ENCODE measurements around the gene NTSR1. TPM values are rescaled to one million over a fixed set of nuclear protein-coding genes. Genes with fewer than 3 reads are reported as not detected.

Gene NTSR1
- total and polyA plus RNA-seq, 2 of the 8 experiments (the other 6 are each of a cell fraction or from before 2014, with no cell fraction given): 0.53 to 0.89 TPM

DNA sequence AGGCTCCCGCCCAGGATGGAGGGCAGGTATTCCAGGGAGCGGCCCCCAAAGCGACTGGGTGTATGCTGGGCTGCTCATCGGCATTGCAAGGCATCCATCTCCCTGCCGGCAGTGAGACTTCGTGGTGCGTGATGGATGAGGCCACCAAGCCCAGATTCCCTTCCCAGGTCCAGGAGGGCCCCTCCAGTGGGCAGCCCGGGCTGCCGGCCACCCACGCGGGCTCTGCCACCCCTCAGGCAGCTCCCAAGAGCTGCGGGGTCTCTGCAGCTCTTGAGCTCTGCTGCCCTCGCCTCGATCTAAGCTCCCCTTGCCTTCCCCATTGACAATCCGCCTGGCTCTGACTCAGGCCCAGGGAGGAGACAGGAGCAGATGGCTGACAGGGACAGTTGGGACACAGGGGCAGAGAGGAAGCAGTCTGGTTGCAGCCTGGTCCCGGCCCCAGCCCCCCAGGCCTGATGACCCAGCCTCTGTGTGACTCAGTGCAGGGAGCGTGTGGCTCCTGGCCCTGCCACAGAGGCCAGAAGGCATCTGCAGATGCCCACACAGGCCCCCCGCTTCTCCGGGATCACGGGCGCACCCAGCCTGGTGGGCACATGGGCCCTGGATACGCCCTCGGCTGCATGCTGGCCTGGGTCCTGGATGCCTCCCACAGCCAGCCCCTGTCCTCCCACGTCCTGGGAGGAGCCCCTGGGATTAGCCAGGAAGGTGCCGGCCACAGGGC, 33.3 kb upstream of the NTSR1 start (continued):
- TF ChIP-seq, protein P1, sequence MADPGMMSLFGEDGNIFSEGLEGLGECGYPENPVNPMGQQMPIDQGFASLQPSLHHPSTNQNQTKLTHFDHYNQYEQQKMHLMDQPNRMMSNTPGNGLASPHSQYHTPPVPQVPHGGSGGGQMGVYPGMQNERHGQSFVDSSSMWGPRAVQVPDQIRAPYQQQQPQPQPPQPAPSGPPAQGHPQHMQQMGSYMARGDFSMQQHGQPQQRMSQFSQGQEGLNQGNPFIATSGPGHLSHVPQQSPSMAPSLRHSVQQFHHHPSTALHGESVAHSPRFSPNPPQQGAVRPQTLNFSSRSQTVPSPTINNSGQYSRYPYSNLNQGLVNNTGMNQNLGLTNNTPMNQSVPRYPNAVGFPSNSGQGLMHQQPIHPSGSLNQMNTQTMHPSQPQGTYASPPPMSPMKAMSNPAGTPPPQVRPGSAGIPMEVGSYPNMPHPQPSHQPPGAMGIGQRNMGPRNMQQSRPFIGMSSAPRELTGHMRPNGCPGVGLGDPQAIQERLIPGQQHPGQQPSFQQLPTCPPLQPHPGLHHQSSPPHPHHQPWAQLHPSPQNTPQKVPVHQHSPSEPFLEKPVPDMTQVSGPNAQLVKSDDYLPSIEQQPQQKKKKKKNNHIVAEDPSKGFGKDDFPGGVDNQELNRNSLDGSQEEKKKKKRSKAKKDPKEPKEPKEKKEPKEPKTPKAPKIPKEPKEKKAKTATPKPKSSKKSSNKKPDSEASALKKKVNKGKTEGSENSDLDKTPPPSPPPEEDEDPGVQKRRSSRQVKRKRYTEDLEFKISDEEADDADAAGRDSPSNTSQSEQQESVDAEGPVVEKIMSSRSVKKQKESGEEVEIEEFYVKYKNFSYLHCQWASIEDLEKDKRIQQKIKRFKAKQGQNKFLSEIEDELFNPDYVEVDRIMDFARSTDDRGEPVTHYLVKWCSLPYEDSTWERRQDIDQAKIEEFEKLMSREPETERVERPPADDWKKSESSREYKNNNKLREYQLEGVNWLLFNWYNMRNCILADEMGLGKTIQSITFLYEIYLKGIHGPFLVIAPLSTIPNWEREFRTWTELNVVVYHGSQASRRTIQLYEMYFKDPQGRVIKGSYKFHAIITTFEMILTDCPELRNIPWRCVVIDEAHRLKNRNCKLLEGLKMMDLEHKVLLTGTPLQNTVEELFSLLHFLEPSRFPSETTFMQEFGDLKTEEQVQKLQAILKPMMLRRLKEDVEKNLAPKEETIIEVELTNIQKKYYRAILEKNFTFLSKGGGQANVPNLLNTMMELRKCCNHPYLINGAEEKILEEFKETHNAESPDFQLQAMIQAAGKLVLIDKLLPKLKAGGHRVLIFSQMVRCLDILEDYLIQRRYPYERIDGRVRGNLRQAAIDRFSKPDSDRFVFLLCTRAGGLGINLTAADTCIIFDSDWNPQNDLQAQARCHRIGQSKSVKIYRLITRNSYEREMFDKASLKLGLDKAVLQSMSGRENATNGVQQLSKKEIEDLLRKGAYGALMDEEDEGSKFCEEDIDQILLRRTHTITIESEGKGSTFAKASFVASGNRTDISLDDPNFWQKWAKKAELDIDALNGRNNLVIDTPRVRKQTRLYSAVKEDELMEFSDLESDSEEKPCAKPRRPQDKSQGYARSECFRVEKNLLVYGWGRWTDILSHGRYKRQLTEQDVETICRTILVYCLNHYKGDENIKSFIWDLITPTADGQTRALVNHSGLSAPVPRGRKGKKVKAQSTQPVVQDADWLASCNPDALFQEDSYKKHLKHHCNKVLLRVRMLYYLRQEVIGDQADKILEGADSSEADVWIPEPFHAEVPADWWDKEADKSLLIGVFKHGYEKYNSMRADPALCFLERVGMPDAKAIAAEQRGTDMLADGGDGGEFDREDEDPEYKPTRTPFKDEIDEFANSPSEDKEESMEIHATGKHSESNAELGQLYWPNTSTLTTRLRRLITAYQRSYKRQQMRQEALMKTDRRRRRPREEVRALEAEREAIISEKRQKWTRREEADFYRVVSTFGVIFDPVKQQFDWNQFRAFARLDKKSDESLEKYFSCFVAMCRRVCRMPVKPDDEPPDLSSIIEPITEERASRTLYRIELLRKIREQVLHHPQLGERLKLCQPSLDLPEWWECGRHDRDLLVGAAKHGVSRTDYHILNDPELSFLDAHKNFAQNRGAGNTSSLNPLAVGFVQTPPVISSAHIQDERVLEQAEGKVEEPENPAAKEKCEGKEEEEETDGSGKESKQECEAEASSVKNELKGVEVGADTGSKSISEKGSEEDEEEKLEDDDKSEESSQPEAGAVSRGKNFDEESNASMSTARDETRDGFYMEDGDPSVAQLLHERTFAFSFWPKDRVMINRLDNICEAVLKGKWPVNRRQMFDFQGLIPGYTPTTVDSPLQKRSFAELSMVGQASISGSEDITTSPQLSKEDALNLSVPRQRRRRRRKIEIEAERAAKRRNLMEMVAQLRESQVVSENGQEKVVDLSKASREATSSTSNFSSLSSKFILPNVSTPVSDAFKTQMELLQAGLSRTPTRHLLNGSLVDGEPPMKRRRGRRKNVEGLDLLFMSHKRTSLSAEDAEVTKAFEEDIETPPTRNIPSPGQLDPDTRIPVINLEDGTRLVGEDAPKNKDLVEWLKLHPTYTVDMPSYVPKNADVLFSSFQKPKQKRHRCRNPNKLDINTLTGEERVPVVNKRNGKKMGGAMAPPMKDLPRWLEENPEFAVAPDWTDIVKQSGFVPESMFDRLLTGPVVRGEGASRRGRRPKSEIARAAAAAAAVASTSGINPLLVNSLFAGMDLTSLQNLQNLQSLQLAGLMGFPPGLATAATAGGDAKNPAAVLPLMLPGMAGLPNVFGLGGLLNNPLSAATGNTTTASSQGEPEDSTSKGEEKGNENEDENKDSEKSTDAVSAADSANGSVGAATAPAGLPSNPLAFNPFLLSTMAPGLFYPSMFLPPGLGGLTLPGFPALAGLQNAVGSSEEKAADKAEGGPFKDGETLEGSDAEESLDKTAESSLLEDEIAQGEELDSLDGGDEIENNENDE (IDR thresholded peaks at IDR 0.05; ENCODE audit: insufficient replicate concordance, low read length): no peak
- no peak for TF ChIP-seq BRCA1 (IDR thresholded peaks at IDR 0.05; ENCODE audit: low read depth, low read length)
- no peak for TF ChIP-seq POU5F1 (IDR thresholded peaks at IDR 0.05; ENCODE audit: low read depth, low read length)
- no peak for TF ChIP-seq TBP (IDR thresholded peaks at IDR 0.05; ENCODE audit: low read depth, low read length)
- TF ChIP-seq YY1 (IDR thresholded peaks at IDR 0.05; ENCODE audit: low read depth, low read length): no peak
- TF ChIP-seq, protein P2, sequence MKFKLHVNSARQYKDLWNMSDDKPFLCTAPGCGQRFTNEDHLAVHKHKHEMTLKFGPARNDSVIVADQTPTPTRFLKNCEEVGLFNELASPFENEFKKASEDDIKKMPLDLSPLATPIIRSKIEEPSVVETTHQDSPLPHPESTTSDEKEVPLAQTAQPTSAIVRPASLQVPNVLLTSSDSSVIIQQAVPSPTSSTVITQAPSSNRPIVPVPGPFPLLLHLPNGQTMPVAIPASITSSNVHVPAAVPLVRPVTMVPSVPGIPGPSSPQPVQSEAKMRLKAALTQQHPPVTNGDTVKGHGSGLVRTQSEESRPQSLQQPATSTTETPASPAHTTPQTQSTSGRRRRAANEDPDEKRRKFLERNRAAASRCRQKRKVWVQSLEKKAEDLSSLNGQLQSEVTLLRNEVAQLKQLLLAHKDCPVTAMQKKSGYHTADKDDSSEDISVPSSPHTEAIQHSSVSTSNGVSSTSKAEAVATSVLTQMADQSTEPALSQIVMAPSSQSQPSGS (IDR thresholded peaks at IDR 0.05; ENCODE audit: low read length): no peak
